AG04449 (cell line): ENCODE data around the gene DDX1.

ENCODE experiments used
- CTCF ChIA-PET: fragments of 350-600 bp; formaldehyde crosslinking; extraction: SDS; loops from one replicate; lab custom pipeline; 2021; ENCODE audit warnings: antibody characterized with exemption; lab: Yijun Ruan, JAX
- POLR2A ChIA-PET: fragments of 400-600, 350-600 bp; formaldehyde crosslinking; extraction: SDS; loops from one replicate; lab custom pipeline; 2020; ENCODE audit warnings: antibody characterized with exemption, inconsistent platforms; lab: Yijun Ruan, JAX
- DNase-seq: peaks from one replicate; pipeline ENCODE4 v3.0.0-alpha.2; 2010; ENCODE audit warnings: low read depth, low spot score
- H3K4me3 ChIP-seq: 2 replicates; pipeline ENCODE4 v1.5.1; 2011; ENCODE audit warnings: low read depth, mild to moderate bottlenecking, control low read depth, low read length
- TF ChIP-seq, protein P1 (sequence below): IDR thresholded peaks from one replicate; pipeline ENCODE4 v1.5.1; 2011; ENCODE audit warnings: mild to moderate bottlenecking, moderate library complexity, low read length, control low read depth, inconsistent platforms; ENCODE audit not compliant: insufficient read depth; ENCODE audit errors: missing control alignments

Gene DDX1

DNA sequence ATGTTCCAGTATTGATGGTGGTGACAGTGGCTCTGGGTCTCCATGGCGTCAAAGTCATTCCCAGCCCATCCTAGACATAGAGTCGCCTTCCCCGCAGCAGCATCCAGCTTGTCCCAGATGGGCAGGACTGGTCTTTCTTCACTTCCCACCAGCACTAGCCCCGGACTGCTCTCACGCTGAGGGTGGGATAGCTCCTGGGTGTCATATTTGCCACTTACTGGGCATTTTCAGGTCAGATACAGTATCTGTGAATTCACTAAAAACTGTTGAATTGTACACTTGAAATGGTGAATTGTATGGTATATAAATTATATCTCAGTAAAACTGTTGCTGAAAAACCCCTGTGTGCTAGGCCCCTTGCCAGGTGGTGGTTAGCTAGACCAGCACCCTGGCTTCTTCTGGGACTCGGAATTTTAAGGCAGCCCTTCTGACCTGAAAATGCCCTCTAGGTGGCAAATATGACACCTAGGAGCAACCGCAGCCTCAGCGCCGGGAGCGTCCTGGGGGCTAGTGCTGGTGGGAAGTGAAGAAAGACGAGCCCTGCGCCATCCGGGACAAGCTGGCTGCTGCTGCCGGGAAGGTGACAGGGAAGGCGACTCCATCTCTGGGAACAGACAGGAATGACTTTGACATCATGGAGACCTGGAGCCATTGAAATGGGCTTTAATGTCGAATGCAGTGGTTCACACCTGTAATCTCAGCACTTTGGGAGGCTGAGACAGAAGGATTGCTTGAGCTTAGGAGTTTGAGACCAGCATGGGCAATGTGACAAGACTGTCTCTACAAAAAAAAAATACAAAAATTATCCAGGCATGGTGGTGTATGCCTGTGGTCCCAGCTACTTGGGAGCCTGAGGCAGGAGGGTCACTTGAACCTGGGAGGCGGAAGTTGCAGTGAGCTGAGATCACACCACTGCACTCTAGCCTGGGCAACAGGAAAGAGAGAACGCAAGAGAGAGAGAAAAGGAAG, 56.2 kb downstream of the DDX1 start:
- POLR2A ChIA-PET: no interaction called here
- CTCF ChIA-PET: no interaction called here
- TF ChIP-seq, protein P1, sequence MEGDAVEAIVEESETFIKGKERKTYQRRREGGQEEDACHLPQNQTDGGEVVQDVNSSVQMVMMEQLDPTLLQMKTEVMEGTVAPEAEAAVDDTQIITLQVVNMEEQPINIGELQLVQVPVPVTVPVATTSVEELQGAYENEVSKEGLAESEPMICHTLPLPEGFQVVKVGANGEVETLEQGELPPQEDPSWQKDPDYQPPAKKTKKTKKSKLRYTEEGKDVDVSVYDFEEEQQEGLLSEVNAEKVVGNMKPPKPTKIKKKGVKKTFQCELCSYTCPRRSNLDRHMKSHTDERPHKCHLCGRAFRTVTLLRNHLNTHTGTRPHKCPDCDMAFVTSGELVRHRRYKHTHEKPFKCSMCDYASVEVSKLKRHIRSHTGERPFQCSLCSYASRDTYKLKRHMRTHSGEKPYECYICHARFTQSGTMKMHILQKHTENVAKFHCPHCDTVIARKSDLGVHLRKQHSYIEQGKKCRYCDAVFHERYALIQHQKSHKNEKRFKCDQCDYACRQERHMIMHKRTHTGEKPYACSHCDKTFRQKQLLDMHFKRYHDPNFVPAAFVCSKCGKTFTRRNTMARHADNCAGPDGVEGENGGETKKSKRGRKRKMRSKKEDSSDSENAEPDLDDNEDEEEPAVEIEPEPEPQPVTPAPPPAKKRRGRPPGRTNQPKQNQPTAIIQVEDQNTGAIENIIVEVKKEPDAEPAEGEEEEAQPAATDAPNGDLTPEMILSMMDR: no peak
- no peak overlapping the region for H3K4me3 ChIP-seq
- no peak for DNase-seq

DNA sequence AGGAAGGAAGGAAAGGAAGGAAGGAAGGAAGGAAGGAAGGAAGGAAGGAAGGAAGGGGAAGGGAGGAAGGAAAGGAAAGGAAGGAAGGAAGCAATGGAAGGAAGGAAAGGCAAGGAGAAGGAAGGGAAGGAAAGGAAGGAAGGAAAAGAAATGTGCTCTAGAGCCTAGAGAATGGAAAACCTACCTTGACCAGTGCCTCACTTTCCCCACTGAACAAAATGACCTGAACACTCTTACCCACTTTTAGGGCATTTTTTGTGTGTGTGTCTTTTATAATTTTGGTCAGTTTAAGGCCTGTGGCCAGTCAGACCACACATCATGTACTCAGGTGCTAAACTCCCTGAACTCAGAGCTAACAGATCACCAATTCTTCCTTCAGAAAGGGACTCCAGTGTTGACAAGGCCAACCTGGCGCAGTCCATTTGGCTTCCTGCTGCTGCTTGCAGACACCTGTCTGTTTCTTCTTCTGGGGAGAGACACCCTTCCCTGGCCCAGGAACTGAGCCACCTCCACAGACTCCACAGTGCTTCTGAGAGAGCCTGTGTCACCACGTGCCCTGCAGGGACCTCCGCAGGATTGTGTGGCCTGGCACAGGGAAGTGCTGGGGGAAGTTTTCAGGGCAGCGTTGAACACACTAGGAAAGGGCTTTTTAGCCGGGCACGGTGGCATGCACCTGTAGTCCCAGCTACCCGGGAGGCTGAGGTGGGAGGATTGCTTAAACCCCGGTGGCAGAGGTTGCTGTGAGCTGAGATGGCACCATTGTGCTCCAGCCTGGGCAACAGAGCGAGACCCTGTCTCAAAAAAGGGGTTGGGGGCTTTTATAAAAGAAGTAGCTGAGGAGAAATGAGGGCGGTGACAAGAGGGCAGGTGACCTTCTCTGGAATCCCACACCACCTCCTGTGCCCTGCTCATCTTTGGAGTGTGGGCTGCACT, 57.2 kb downstream of the DDX1 start:
- ChIA-PET CTCF (no interaction called here), POLR2A (no interaction called here)
- TF ChIP-seq, protein P1: no peak
- no peak for DNase-seq
- no peak overlapping the region for H3K4me3 ChIP-seq

DNA sequence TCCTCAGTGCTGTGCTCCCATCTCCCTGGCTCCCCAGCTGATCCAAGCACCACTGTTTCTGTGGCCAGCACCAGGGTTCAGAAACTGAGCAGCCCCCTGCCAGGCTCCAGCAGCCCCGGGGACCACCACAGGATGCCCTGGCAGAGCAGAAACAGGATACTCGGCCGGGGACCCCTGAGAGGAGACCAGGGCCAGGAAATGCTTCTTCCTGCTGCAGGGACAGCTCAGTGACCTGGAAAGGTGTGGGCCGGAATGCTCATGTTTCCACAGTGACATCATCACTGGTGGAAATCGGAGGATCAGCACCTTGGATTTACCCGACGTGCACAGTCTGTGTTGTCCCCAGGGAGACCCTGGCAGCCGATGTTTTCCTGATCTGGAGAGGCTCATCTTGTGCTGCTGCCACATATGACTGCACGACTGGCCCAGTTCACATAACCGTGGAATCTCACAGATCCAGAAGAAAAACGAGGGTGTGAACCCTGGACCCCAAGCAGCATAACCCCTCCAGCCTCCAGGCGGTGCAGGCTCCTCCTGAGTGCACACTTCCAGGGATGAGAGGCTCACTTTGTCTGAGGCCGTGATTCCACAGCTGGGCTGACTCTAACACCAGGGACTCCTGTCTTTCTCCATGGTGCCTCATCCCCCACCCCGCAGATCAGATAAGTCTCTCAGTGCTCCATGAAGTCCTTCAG, 58.0 kb downstream of the DDX1 start:
- POLR2A ChIA-PET: no interaction called here
- CTCF ChIA-PET: no interaction called here
- TF ChIP-seq, protein P1: no peak
- no peak for DNase-seq
- H3K4me3 ChIP-seq: no peak overlapping the region

DNA sequence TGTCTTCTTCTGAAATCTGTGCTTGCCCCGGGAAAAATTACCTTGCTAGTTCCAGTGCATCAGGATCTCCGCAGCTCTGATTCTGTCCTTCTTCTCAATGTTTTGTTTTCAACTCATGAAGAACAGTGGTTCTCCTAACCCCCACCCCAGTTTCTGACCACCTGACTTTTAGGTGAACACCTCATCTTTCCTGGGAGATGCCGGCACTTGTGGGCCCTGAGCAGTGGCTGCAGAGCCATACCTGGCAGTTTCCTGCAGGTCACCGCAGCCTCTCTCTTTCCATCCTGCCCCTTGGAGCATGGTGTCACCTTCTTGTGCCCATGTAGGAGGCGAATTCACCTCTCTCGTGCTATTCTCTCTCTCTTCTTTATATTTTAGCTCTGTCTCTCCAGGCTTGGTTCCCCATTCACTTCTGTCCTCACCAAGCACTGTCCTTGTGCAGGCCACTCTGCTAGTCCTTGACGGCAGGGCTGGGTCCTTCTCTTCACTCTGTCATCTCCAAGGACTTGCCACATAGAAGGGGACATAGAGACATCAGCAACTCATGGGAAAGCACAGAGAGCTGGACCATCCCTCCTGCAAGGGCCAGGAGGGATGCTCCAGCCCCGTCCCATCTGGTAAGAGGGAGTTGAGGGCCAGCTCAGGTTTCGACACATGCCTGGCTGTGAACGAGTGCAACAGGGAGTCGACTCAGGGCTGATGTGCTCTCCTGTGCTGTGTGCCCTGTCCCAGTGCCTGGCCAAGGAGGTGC, 59.1 kb downstream of the DDX1 start:
- CTCF ChIA-PET: no interaction called here
- TF ChIP-seq, protein P1: no peak
- no peak overlapping the region for H3K4me3 ChIP-seq
- POLR2A ChIA-PET: no interaction called here
- DNase-seq: no peak

DNA sequence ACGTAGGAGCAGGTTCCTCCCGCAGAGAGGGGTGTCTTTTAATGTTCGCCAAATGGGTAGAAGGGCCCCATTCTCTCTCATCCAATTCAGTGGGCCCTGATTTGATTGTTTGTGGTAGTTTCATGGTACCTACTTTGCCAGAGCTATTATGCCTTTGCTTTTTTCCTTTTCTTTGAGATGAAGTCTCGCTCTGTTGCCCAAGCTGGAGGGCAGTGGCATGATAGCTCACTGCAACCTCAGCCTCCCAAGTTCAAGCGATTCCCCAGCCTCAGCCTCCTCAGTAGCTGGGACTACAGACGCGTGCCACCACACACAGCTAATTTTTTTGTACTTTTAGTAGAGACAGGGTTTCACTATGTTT, 59.7 kb downstream of the DDX1 start:
- POLR2A ChIA-PET: no interaction called here
- TF ChIP-seq, protein P1: no peak
- CTCF ChIA-PET: no interaction called here
- no peak overlapping the region for H3K4me3 ChIP-seq
- DNase-seq: no peak
